CD4-positive, alpha-beta T cell treated with Interleukin-12 subunit alpha and Interleukin-12 subunit beta, for 1 hour (primary cell): ENCODE data around the gene TMEM135.
"Not testable (repeated sequence)": the region's sequence is repeated elsewhere in the genome, so short reads cannot be mapped to it uniquely, and the experiment has no call there.

ENCODE experiments used
- DNase-seq: peaks from one replicate; pipeline ENCODE4 v3.0.0-alpha.2; 2020

TMEM135 gene

GRCh38 chr11:87020764-87021365 is 16.9 kb upstream of the TMEM135 start:
- no peak for DNase-seq

GRCh38 chr11:87022254-87022653 is 15.5 kb upstream of the TMEM135 start:
- no peak for DNase-seq

GRCh38 chr11:87022738-87023137 is 15.0 kb upstream of the TMEM135 start:
- no peak for DNase-seq

GRCh38 chr11:87026415-87026814 is 11.3 kb upstream of the TMEM135 start:
- not testable (repeated sequence) for DNase-seq

GRCh38 chr11:87030458-87031054 is 7.2 kb upstream of the TMEM135 start:
- DNase-seq = peak; percentile 21

GRCh38 chr11:87031433-87032170 is 6.1 kb upstream of the TMEM135 start:
- no peak for DNase-seq

GRCh38 chr11:87033561-87033960 is 4.2 kb upstream of the TMEM135 start:
- DNase-seq = no peak

- peak; percentile 13 for DNase-seq
Measured at GRCh38 chr11:87035976-87036583, 1.7 kb upstream of the TMEM135 start.

GRCh38 chr11:87036756-87037449 is 831 bp upstream of the TMEM135 start:
- DNase-seq = no peak

GRCh38 chr11:87038235-87038977 is 672 bp downstream of the TMEM135 start:
- peak; percentile 11 for DNase-seq

- DNase-seq = no peak
Measured at GRCh38 chr11:87039371-87039770, 1.6 kb downstream of the TMEM135 start.

GRCh38 chr11:87043894-87044293 is 6.2 kb downstream of the TMEM135 start:
- no peak for DNase-seq

GRCh38 chr11:87046824-87047223 is 9.1 kb downstream of the TMEM135 start:
- no peak for DNase-seq

- DNase-seq = no peak
Measured at GRCh38 chr11:87056091-87056490, 18.4 kb downstream of the TMEM135 start.

- no peak for DNase-seq
Measured at GRCh38 chr11:87057749-87058148, 20.0 kb downstream of the TMEM135 start.

- no peak for DNase-seq
Measured at GRCh38 chr11:87059596-87060390, 22.1 kb downstream of the TMEM135 start.

- no peak for DNase-seq
Measured at GRCh38 chr11:87061766-87062165, 24.0 kb downstream of the TMEM135 start.

GRCh38 chr11:87063982-87064381 is 26.2 kb downstream of the TMEM135 start:
- DNase-seq = no peak

- no peak for DNase-seq
Measured at GRCh38 chr11:87072787-87073186, 35.1 kb downstream of the TMEM135 start.

GRCh38 chr11:87076260-87076783 is 38.6 kb downstream of the TMEM135 start:
- DNase-seq = no peak

- DNase-seq = no peak
Measured at GRCh38 chr11:87076874-87077429, 39.2 kb downstream of the TMEM135 start.
